ENCODE results near the gene POLRMT.
"Not testable (repeated sequence)": the region's sequence is repeated elsewhere in the genome, so short reads cannot be mapped to it uniquely, and the experiment has no call there.

POLRMT gene

DNA sequence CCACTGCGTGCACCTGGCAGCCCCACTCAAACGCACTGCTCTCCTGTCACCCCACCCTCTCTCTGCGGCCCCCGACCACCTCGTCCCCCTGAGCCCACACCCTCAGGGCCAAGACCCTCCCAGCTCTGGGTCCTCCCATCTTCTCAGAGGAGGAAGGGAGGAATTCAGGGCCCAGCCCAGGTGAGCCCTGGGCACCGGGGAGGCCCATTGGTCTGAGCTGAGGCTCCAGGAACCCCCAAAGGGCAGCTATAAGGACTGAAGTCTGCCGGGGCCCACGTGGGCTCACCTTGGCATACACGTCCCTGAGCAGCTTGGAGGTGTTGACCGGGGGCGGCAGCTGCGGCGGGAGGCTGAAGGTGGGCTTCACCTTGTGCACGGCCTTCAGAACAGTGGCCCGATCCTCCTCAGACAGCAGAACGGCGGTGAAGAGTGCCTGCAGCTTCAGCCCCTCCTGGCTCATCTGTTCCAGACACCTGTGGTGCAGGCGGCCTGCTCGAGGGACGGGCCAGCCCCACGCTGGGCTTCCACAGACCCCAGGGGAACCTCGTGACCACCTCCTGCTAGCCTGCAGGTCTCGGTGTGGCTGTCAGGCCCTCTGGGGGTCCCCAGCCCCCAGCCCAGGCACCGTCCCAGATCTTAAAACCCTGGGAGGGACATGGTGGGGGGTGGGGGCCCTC lies 8.8 kb downstream of the POLRMT start:
- no peak for DNase-seq

DNA sequence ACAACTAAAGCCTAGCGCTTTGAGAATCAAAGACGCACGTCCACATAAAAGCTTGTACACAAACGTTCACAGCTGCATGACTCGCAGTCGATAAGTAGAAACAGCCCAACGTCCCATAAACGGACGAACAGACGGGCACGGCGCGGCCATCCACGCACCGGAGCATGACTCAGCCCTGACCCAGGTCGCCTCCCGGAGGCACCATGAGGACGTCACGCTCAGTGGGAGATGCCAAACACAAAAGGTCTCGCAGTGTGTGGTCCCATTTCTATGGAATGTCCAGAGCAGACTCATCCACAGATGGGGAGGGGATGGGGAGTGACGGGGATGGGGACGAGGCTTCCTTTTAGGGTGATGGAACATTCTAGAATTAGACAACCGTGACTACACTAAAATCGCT lies 9.4 kb downstream of the POLRMT start:
- no peak for DNase-seq

DNA sequence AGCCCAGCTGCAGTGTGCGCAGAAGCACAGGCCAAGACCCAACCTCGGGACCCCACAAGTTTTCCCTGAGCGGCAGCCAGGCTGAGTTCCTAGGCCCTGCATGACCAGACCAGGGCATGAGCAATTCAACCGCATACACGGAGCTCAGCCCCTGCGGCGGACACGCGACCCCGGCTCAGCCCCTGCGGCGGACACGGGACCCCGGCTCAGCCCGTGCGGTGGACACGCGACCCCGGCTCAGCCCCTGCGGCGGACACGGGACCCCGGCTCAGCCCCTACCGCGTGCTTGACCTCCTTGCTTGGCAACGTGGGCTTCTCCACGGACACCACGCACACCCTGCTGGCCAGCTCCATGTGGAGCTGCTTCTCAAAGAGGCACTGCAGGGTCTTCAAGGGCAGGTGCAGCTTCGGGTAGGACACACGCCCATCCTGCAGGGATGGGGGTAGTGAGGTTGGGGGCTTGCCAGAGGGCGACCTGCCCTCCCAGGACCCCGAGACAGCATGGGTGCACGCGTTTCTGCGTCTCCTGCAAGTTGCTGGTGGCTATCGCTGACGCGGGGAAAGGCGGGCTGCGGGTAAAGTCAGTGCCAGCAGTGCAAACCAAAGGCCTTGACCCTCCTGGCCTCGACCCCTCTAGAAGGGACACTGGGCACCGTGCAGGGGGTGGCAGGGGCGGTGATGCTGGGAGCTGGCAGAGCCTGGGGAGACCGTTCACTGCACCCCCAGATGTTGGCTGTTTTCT lies 10.0 kb downstream of the POLRMT start:
- no peak for DNase-seq

DNA sequence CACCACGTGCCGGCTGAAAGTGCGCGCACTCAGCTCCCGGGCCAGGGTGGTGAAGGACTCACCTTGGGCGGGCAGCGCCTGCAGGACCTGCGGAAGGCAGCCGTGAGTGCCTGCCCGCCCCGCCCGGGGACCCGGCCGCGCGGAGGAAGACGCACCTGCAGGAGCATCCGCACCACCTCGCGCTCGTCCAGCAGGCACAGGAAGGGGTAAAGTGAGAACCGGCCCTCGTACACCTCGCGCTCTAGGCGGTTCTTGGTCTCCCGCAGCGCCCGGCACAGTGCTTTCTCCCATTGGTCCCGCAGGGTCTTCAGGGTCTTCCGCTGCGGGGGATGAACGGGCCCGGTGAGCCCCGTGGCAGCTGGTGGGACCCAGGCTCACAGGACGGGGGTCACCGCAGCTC lies 10.7 kb downstream of the POLRMT start:
- DNase-seq: no peak

DNA sequence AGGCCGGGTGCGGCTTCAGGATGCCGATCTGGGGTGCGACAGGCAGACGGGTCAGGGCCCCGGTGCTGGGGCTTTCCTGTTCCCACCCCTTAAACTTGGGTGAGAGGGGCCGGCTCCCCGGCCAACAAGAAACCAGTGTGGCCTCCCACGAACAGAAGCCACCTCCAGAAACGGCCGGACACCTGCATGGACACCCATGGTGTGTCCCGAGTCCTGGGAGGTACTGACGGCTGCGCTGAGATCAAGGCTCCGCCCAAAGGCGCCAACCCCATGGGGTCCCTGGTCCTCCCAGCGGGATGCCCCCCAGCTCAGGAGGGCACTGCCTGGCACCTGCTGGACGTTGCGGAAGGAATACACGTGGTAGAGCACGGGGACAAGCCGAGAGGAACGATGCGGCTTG lies 11.5 kb downstream of the POLRMT start:
- DNase-seq: no peak

DNA sequence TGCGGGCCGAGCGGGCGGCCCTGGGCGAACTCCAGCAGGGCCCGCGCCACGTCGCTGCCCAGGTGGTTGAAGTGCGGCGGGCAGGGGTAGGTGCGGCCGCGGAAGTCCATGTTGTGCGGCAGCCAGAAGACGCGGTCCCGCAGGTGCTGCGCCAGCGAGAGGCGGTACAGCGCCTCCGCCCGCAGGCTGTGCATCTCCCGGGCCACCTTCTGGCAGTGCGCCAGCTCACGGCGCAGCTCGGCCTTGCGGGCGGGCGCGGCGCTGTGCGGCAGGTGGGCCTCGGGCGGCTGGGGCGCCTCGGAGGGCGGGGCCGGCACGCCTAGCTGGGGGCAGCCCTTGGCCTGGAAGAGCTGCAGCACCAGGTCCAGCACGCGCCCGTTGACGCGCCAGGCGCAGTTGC lies 12.1 kb downstream of the POLRMT start:
- DNase-seq: not testable (repeated sequence)

DNA sequence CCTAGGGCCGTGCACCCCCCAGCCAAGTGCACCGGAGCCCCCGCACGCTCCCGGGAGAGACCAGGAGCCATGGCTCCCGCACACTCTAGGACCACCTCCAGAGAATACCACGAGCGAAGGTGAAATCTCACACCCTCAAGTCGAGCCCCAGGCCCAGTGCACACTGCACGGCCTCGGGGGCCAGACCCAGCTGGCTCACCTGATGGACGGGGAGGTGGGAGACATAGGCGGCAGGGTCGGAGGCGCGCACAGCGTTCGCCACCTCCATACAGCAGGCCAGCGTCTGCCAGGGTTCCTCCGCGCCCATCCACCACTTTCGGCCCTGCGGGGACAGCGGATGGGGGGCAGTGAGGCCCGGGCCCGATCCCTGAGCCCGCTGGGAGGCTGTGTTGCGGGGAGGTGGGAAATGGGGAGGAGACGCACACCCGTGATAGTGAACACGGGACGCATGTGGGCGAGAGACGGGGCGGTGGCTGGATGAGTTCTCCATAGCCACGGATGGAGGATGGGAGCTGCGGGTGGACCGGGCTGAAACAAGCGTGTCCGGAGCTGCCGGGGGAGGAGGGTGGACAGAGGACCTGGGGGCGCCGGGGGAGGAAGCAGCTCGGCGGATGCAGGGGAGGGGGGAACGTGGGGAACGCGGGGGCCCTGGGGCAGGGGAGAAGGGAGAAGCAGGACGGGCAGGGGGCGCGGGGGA lies 13.0 kb downstream of the POLRMT start:
- no peak for DNase-seq

DNA sequence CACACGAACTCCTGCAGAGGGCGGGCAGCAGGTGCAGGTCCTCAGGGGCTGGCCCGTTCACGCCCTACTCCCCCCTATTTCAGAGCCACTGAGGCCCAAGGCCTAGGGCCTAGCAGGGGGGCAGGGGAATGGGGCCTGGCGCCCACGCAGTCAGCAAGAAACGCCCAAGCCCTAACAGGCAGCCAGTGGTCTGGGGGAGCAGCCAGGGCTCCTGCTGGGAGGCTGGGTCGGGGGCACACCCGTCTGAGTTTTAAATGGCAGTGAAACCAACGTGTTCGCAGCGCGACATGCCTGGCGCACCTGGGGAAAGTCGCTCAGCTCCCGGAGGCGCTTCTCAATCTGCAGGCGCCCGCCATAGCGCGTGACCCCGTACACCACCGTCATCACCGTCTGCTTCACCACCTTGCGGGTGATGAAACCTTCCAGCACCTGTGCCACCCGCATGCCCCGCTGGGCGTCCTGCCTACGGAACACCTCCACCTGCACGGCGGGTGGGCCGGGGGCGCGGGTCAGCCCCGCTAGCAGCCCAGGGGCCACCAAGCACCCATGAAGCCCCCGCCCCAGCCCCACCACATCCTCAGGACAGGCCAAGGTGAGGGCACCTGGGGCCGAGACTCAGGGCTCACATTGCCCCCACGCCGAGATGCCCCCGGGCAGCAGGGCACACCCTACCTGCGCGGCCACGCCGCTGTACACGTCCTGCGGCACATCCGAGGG lies 13.9 kb downstream of the POLRMT start:
- DNase-seq: no peak

DNA sequence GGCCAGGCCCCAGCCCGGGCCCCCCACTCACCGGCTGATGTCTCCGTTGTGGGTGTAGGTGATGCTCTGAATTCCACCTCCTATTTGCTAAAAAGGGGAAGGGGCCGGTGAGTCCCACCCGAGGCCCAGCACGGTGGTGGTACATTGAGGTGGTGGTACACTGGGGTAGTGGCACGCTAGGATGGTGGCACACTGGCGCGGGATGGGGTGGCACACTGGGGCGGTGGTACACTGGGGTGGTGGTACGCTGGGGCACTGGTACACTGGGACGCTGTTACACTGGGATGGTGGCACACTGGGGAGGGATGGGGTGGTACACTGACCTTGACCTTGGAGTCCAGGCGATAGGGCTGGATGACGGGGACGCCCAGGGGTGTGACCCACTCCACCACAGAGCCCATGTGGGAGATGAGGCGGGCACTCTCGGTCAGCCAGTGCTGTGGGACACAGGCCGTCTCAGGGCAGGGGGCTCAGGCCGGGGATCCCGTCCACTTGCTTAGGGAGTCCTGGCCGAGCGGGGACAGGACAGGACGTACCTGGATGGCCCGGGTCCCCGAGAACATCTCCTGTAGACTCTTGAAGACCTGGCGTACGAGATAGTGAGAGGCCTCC lies 14.6 kb downstream of the POLRMT start:
- DNase-seq: no peak

DNA sequence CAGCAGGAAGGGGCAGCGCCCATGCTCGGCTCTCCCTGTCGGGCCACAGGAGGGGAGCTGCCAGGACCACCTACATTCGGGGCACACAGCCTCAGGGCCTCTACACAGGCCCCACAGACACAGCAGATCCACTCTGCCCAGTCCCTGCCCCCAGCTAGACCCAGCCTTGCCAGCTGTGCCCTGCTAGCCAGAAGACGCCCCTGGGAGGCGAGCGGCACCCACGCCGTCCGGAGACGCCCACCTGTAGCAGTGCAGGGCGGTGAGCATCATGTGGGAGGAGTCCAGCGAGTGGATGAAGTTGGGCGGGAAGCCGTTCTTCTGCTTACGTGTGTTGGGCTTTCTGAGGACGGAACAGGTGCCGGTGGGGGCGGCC lies 15.1 kb downstream of the POLRMT start:
- no peak for DNase-seq

DNA sequence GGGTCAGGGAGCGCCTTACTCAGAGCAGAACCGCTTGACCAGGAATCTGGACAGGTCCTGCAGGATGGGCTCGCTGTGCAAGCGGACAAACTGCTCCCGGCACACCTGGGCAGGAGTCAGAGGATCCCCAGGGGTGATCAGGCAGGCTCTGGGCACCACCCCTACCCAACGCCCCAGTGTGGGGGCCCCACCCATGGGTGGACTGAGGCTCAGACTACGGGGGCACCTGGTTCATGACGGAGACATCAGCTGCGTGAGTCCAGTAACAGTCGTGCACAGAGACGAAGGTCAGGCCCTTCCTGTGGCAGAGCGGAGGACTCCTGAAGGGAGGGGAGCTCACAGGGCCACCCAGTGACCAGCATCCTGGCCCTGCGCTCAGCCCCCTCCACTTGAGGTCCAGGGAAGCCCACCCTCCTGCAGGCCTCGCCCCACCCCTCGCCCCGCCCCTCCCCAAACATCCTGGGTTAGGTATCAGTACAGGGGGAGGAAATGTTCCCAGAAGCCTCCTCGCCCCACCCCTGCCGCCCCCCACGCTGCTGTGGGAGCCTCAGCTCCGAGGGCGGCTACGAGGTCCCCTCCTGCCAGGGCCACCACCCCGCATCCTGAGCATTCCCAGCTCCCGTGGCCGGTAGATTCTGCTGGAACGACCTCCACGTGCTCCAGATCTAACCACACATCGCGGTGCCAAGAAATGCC lies 15.6 kb downstream of the POLRMT start:
- no peak for DNase-seq

DNA sequence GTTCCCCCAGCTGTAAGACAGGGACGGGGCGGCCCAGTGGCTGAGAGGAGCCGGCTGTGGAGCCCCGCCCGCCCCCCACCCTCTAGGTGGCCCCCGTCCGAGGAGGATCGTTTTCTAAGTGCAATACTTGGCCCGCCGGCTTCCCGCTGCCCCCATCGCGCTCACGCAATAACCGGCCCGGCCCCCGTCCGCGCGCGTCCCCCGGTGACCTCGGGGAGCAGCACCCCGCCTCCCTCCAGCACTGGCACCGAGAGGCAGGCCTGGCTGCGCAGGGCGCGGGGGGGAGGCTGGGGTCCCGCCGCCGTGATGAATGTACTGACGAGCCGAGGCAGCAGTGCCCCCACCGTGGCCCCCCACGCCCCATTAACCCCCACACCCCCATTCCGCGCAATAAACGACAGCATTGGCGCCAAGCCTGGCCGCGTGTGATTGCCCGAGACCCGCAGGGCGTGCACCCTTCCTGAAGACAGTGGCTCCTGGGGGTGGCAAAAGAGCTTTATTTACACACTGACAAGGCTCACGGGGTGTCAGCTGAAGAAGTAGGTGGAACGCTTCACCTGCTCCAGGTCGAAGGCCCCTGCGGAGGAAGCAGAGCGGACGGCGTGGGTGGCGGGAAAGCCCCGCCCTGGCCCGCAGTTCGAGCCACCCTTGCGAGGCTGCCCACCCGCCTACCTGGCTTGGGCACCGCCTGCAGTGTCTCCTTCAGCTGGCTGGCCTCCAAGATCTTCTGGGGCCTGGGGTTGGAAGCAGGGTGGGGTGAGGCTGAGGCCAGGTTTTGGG lies 16.4 kb downstream of the POLRMT start:
- no peak for DNase-seq

DNA sequence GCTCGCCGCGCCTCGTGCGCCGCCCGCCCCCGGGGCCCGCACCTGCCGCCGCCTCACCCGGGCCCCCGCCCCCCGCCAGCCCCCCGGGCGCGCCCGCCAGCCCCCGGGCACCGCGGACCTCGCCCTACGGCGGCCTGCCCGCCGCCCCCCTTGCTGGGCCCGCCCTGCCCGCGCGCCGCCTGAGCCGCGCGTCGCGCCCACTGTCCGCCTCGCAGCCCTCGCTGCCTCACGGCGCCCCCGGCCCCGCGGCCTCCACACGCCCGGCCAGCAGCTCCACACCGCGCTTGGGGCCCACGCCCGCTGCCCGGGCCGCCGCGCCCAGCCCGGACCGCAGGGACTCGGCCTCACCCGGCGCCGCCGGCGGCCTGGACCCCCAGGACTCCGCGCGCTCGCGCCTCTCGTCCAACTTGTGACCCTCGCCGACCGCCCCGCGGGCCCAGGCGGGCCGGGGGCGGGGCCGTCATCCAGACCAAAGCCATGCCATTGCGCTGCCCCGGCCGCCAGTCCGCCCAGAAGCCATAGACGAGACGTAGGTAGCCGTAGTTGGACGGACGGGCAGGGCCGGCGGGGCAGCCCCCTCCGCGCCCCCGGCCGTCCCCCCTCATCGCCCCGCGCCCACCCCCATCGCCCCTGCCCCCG lies 17.2 kb downstream of the POLRMT start:
- DNase-seq: no peak

DNA sequence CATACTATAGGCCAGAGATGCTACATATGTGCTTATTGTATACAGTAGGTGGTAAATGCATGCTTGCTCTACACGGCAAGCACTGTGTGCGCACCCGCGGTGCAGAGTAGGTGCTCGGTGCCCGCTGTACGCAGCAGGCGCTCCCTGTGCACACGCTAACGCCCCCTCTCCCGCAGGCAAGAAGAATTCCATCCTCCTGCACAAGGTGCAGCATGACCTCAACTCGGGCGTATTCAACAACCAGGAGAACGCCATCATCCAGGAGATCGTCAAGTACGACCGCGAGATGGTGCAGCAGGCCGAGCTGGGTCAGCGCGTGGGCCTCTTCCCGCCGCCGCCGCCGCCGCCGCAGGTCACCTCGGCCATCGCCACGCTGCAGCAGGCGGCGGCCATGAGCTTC lies 17.7 kb downstream of the POLRMT start:
- no peak for DNase-seq

DNA sequence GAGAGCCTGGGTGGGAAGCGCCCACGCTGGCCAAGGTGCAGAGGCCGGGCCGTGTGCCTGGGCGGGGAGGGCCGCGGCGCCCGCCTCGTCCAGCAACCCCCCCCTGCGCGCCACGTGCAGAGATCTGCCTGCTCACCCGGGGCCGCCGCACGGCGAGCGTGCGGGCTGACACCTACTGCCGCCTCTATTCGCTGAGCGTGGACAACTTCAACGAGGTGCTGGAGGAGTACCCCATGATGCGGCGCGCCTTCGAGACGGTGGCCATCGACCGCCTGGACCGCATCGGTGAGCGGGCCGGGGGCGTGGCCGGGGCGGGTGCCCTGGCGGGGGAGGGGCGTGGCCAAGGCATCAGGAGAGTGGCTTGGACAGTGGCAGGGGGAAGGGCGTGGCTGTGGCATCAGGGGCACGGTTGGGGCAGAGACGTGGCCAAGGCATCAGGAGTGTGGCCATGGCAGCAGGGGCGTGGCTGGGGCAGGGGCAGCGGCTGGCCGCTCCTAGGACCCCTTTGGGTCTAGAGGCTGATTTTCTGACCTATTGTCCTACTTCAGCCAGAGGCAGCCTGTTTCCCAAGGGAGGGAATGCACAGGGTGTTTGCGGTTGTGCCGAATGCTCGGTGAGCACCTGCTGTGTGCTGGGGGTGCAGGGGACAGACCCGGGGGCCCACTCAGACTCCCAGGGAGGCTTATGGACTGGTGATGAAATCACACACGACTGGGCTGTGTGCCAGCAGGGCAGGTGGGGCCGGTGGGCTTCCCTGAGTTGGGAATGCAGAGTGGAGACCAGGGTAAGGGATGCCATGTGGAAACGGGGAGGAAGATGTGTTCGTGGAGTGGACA lies 19.4 kb downstream of the POLRMT start:
- no peak for DNase-seq

DNA sequence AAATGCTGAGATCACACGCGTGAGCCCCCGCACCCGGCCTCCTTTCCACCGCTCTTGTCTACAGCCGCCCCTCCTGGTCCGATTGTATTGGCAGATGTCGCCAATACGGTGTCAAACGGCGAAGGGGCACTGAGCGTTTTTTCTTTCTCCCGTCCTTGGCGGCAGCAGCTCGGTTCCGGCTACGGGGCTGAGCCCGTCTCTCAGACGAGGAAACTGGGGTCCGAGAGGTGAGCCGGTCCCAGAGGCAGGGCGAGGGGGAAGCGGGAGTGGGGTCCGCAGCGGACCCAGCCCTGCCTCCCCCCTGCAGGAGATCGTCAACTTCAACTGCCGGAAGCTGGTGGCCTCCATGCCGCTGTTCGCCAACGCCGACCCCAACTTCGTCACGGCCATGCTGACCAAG lies 20.4 kb downstream of the POLRMT start:
- no peak for DNase-seq

DNA sequence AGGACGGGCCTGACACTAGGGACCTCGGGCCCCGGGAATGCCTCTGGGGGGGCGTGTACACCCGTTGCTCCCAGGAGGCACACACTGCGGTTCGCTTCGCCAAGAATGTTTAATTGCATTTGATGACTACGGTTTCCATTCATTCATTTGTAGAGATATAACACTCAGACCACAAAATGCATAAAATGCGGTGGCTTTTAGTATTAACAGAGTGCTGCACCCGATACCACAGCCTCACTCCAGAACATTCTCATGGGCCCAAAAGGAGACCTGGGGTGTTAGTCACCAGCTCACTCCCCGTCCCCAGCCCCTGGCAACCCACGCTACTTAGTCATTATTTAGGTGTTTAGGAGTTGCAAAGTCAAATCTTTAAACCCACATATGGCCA lies 21.9 kb downstream of the POLRMT start:
- DNase-seq: peak; percentile 50

DNA sequence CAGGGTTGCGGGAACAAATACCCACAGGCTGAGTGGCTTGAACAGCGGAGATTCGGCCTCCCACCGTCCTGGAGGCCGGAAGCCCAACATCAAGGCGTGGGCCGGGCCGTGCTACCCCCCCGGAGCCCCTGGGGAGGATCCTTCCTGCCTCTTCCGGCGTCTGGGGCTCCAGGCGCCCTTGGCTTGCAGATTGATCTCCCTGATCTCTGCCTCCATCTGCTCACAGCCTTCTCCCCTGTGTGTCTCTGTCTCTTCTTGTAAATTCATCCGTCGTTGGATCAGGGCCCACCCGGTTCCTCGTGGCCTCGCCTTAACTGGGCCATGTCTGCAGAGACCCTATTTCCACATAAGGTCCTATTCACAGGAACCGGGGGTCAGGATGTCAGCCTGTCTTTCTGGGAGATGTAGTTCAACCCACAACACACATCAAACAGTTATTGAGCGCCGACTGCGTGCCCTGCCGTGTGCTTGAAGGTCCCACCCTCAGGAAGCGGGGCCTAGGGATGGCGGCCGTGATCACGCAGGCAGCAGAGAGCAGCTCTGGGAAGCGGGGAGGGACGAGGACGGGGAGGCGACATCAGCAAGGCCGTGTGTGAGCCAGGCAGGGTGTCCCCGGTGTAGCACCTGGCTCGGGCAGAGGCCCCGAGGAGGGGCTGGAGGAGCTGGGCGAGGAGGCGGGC lies 22.4 kb downstream of the POLRMT start:
- DNase-seq: peak; percentile 50

DNA sequence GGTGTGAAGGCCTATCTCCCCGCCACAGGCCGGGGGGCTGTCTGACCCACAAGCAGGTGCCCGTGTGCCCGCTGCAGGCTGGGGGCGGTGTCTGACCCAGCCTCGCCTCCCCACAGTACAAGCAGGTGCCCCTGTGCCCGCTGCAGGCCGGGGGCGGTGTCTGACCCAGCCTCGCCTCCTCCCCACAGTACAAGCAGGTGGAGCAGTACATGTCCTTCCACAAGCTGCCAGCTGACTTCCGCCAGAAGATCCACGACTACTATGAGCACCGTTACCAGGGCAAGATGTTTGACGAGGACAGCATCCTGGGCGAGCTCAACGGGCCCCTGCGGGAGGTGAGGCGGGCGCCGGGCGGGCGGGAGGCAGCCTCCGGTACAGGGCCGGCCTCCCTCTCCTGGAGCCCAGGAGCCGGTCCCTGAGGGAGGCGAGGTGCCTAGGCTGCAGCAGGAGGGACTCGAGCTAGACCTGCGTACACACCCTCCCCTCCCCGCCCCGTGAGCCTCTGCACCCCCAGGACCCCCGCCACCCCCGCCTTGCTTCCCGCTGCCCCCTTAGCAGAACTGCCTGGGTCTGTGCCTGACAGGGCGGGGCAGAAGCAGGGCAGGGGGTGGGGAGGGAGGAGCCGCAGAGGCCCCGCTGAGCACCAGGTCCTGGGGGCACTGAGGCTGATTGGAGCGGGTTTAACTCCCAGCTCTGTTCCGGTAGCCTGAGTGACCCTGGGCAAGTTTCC lies 23.1 kb downstream of the POLRMT start:
- peak; percentile 16 for DNase-seq

All from stimulated activated CD4-positive, alpha-beta T cell treated with anti-CD3 and anti-CD28 coated beads, Interleukin-12 subunit alpha, Interleukin-12 subunit beta, amount 100 ng/mL, for 4 hours (primary cell).